HG02973 (cell line): ENCODE measurements around the gene FLCN.
"Not testable (repeated sequence)": the region's sequence is repeated elsewhere in the genome, so short reads cannot be mapped to it uniquely, and the experiment has no call there.

Source experiments
- ATAC-seq: cut with Tn5 transposase; IDR thresholded peaks from one replicate; pipeline ENCODE4 v1.9.1; 2021; ENCODE audit warnings: moderate library complexity; ENCODE audit not compliant: unreplicated experiment

Gene FLCN

GRCh38 chr17:17214646-17215436 is 22.1 kb downstream of the FLCN start:
- ATAC-seq: no peak

GRCh38 chr17:17213775-17214174 is 23.2 kb downstream of the FLCN start:
- no peak for ATAC-seq

DNA sequence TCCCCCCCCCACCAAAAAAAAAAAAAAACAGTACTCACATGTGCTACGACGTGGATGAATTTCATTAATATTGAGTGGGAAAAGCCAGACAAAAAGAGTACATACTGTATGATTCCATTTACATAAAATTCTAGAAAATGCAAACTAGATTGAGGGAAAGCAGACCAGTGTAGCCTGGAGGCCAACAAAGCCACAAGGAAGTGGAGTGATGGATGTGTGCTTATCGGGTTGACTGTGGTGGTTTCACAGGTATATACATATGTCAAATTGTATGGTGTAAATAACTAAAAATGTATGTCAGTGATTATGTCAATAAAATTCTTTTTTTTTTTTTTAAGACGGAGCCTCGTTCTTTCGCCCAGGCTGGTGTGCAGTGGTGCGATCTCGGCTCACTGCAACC is 29.0 kb downstream of the FLCN start:
- ATAC-seq: no peak

DNA sequence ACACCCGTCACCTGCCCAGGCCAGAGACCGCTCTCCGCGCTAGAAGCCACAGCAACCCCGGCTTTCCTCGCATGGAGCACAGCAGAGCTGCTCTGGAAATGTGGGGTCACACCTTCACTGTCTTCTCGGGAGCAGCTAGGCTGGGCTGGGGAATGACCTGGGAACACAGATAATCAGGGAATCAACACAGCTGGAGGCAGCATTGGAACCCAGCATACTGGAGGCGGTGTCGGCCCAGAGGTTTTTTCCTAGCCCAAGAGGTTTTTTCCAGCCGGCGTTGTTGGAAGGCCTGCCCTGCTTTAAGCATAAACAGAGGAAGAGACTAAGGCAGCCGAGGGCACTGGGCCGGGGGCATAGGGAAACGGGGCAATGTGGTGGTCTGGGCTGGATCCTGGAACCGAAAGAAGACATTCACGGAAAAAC is 30.0 kb downstream of the FLCN start:
- ATAC-seq: no peak

- no peak for ATAC-seq
These were observed 30.6 kb downstream of the FLCN start, which contains the start of gene PLD6 for GRCh38 chr17:17206124-17206912. TSS of gene PLD6 (minus strand) at chr17:17206333. CDS start at chr17:17206286, 47 bp downstream.

GRCh38 chr17:17205368-17206123 is 31.4 kb downstream of the FLCN start:
- no peak for ATAC-seq

GRCh38 chr17:17204635-17205231 is 32.2 kb downstream of the FLCN start:
- no peak for ATAC-seq

DNA sequence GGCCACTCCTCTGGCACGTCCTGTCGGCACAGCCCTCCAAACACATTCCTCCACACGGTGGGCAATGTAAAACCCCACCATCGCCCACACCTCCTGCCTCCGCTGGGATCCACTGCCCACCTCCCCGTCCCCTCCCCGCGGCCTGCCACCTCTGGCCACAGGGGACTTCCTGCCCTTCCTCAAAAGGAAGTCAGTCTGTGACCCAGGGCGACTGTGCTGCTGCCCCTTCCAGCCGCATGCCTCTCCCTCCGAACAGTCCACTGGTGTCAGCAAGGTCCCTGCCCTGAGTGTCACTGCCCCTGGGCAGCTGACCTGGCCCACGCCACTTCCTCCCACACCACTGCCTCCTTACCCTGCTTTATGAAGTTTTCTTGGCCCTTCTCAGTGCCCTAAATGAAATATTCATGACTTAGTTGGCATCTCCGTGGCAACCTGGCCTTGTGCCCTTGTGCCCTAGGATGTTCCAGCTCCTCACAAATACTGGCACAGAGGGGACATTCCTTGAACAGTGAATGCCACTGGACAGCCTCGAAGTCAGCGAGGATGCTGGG is 32.9 kb downstream of the FLCN start:
- ATAC-seq: no peak

DNA sequence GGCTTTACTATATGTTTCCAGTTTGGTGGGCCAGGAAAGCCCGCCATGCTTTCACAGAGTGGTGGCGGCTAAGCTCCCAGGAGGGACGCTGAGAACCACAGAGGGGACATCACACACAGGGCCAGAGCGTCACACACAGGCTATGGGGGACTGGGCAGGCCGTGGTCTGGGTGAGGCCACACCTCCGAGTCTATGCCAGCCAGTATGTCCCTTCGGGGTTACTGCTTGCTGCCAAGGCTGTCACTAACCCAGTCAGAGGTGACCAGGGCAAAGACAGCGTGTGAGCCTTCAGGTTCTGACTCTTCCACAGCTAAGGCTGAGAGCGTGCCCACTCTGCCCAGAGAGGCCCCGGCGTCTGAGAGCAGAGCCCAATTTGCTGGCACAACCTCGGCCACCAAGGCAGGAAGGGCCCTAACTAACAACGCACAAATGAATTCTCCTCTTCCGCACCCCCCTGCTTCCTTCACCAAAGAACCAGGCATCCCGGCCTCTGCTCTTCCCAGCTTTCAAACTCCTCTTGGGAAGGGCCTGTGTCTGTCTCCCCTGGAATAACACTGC is 33.7 kb downstream of the FLCN start:
- ATAC-seq: no peak

- ATAC-seq: no peak
These were observed 35.1 kb downstream of the FLCN start for GRCh38 chr17:17201907-17202306.

GRCh38 chr17:17201271-17201670 is 35.7 kb downstream of the FLCN start:
- ATAC-seq: no peak

GRCh38 chr17:17200831-17201230 is 36.1 kb downstream of the FLCN start:
- no peak for ATAC-seq

DNA sequence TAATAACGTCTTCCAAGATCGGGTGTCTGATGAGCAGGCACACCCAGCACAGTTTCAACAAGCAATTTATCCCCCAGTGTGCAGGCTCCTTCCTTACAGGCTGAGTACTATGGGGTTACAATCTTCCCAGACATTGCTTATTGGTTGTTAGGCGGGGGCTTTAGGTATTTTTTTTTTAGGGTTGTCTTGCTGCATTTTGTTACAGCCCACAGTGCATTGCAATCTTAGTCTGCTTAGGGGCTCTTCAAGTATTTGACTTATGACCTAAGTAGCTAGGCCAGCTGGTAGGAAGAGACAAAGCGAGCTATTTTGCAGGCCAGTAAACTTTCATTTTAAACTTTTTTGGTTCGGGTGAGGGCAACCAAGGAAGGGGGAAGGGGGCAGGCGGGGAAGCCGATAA is 36.7 kb downstream of the FLCN start:
- ATAC-seq: no peak

GRCh38 chr17:17198281-17198680 is 38.7 kb downstream of the FLCN start:
- no peak for ATAC-seq

GRCh38 chr17:17196776-17197175 is 40.2 kb downstream of the FLCN start:
- no peak for ATAC-seq

- ATAC-seq: not testable (repeated sequence)
These were observed 41.5 kb downstream of the FLCN start for GRCh38 chr17:17195466-17195865.

DNA sequence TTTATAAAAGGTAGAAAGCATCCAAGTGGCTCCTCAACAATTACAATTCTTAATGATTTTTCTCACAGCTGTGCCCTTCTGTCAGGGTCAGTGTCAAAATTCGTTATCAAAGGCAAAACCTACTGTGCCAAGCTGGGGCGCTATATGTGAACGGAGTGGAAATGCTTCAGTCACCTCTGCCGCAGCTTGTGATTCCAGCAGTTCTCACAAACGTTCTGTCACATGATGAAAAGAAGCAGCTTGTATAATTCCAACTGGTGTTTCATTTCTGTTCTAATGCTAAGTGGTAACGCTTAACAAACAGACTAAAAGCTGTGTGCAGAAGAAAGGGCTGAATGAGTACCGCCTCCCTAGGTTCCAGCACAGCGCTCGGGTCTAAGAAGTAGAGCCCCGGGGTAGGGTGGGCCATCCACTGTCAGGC is 45.0 kb downstream of the FLCN start:
- ATAC-seq: no peak

GRCh38 chr17:17191346-17191792 is 45.6 kb downstream of the FLCN start:
- no peak for ATAC-seq

DNA sequence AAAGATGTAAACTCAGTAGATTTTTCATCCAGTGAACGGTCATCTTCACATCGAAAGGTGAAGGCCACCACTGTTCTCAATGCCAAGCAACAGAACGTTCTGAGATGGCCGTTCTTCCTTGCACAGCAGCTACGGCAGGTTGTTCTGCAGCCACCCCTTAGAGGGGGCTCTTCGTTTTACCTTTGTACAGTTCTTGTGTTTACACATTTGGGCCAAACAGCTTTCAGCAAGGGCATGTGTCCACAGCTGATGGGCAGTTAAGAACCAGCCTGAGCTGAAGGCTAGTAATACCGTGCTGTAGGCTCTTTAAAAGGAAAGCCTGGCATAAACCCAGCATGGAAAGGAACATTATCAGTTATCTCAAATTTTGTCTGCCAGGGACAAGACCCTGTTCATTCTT is 46.8 kb downstream of the FLCN start:
- no peak for ATAC-seq

- ATAC-seq: no peak
These were observed 47.4 kb downstream of the FLCN start for GRCh38 chr17:17189559-17189958.
